ENCODE measurements around the gene CCDC120. TPM values are rescaled to one million over a fixed set of nuclear protein-coding genes. Genes with fewer than 3 reads are reported as not detected.

CCDC120 gene
- total RNA-seq, 1 donor from 2014 or later = 1.1 TPM

DNA sequence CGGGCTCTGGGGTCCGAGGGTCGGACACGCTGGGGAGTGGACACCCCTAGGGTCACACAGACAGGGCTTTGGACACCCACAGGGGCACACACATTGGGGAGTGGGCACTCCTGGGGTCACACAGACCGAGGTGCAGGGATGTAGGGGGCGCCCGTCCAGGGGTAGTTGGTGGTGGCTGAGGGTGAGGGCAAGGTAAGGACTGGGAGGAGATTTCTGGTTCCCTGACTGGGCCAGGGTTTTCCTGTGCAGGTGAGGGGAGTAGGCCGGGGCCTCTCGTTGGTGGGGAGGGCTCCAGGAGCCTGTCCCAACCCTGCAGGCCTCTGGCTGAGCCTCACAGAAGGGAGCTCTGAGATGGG, 42.8 kb downstream of the CCDC120 start:
- TF ChIP-seq, protein P1, sequence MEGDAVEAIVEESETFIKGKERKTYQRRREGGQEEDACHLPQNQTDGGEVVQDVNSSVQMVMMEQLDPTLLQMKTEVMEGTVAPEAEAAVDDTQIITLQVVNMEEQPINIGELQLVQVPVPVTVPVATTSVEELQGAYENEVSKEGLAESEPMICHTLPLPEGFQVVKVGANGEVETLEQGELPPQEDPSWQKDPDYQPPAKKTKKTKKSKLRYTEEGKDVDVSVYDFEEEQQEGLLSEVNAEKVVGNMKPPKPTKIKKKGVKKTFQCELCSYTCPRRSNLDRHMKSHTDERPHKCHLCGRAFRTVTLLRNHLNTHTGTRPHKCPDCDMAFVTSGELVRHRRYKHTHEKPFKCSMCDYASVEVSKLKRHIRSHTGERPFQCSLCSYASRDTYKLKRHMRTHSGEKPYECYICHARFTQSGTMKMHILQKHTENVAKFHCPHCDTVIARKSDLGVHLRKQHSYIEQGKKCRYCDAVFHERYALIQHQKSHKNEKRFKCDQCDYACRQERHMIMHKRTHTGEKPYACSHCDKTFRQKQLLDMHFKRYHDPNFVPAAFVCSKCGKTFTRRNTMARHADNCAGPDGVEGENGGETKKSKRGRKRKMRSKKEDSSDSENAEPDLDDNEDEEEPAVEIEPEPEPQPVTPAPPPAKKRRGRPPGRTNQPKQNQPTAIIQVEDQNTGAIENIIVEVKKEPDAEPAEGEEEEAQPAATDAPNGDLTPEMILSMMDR (IDR thresholded peaks at IDR 0.05; ENCODE audit: insufficient read depth, low read length, severe bottlenecking) = no peak
- Histone ChIP-seq H3K36me3 (ENCODE audit: control insufficient read depth, insufficient read depth, low read length) (no peaks in the 10 kb centered on the region), H3K4me3 (ENCODE audit: low read depth, low read length) (peak overlapping the region; percentile 68), H3K27me3 (ENCODE audit: control insufficient read depth, insufficient read depth, low read length) (no peaks in the 10 kb centered on the region)
- FAIRE-seq = no peak
- no peak for DNase-seq (ENCODE audit: low read depth)

GRCh38 chrX:49102190-49102589, 43.4 kb downstream of the CCDC120 start:
- Histone ChIP-seq H3K27me3 (ENCODE audit: control insufficient read depth, insufficient read depth, low read length) (no peaks in the 10 kb centered on the region), H3K36me3 (ENCODE audit: control insufficient read depth, insufficient read depth, low read length) (no peaks in the 10 kb centered on the region), H3K4me3 (ENCODE audit: low read depth, low read length) (no peak overlapping the region)
- DNase-seq (ENCODE audit: low read depth) (no peak), FAIRE-seq (no peak)
- TF ChIP-seq, protein P1 (IDR thresholded peaks at IDR 0.05; ENCODE audit: insufficient read depth, low read length, severe bottlenecking) = no peak

DNA sequence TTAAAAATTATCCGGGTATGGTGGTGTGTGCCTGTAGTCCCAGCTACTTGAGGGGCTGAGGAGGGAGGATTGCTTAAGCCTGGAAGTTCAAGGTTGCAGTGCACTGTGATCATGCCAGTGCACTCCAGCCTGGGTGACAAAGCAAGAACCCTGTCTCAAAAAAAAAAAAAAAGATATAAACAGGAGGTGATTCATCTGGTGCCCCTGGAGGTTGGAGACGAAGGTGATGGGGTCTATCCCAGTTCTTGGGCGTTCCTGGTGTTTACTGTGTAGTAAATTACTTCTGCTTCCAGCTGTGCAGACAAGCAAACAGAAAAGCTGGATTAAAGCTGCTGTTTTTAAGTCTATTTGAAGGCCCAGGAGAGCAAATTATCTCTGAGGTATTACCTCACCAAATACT, 44.8 kb downstream of the CCDC120 start:
- no peak for FAIRE-seq
- Histone ChIP-seq H3K36me3 (ENCODE audit: control insufficient read depth, insufficient read depth, low read length) (no peaks in the 10 kb centered on the region), H3K27me3 (ENCODE audit: control insufficient read depth, insufficient read depth, low read length) (no peaks in the 10 kb centered on the region), H3K4me3 (ENCODE audit: low read depth, low read length) (no peak overlapping the region)
- TF ChIP-seq, protein P1 (IDR thresholded peaks at IDR 0.05; ENCODE audit: insufficient read depth, low read length, severe bottlenecking) = no peak
- DNase-seq (ENCODE audit: low read depth) = no peak

- H3K36me3 ChIP-seq (ENCODE audit: control insufficient read depth, insufficient read depth, low read length) = no peaks in the 10 kb centered on the region
- TF ChIP-seq, protein P1 (IDR thresholded peaks at IDR 0.05; ENCODE audit: insufficient read depth, low read length, severe bottlenecking) = no peak
- H3K27me3 ChIP-seq (ENCODE audit: control insufficient read depth, insufficient read depth, low read length) = no peaks in the 10 kb centered on the region
- no peak overlapping the region for H3K4me3 ChIP-seq (ENCODE audit: low read depth, low read length)
- peak; percentile 28 for FAIRE-seq
- DNase-seq (ENCODE audit: low read depth) = no peak
Measured at GRCh38 chrX:49106296-49106695, 47.5 kb downstream of the CCDC120 start.

- Histone ChIP-seq H3K27me3 (ENCODE audit: control insufficient read depth, insufficient read depth, low read length) (no peaks in the 10 kb centered on the region), H3K4me3 (ENCODE audit: low read depth, low read length) (no peak overlapping the region), H3K36me3 (ENCODE audit: control insufficient read depth, insufficient read depth, low read length) (no peaks in the 10 kb centered on the region)
- DNase-seq (ENCODE audit: low read depth) = peak; percentile 37
- peak; percentile 76 for FAIRE-seq
- TF ChIP-seq, protein P1 (IDR thresholded peaks at IDR 0.05; ENCODE audit: insufficient read depth, low read length, severe bottlenecking) = peak; percentile 60
Measured at GRCh38 chrX:49106930-49107329, 48.1 kb downstream of the CCDC120 start.

DNA sequence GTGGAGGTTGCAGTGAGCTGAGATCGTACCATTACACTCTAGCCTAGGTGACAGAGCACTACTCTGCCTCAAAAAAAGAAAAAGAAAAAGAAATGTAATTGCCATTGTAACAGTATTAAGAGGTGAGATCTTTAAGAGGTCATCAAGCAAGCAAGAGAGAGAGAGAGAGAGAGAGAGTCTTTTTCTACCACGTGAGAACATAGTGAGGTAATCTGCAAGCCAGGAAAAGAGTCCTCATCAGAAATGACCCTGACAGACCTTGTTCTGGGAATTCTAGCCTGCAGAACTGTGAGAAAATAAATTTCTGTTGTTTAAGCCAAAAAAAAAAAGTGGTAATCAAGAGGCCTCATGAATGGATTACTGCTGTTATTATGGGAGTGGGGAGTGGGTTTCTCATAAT, 49.8 kb downstream of the CCDC120 start:
- DNase-seq (ENCODE audit: low read depth) (no peak), FAIRE-seq (no peak)
- no peak overlapping the region for H3K4me3 ChIP-seq (ENCODE audit: low read depth, low read length)
- H3K36me3 ChIP-seq (ENCODE audit: control insufficient read depth, insufficient read depth, low read length) = peaks cover under 1% of the 10 kb centered on the region
- TF ChIP-seq, protein P1 (IDR thresholded peaks at IDR 0.05; ENCODE audit: insufficient read depth, low read length, severe bottlenecking) = no peak
- no peaks in the 10 kb centered on the region for H3K27me3 ChIP-seq (ENCODE audit: control insufficient read depth, insufficient read depth, low read length)

Measured in bronchial epithelial cell (primary cell).